Natural killer cell (primary cell): ENCODE measurements around the gene OR6N1. TPM values are rescaled to one million over a fixed set of nuclear protein-coding genes. Genes with fewer than 3 reads are reported as not detected.

Experiments
- ATAC-seq, 3 donors: fragments of 150-1000 bp in 2 of 3; fragments of 200-7000 bp in 1 of 3; cut with Tn5 transposase; 1 replicate in 1 of 3; 2 replicates in 2 of 3; pipeline ENCODE4 v1.10.0; 2021; ENCODE audit warnings: mild to moderate bottlenecking in 2 of 3, moderate library complexity in 2 of 3
- DNase-seq, 2 donors: peaks; one replicate each; pipeline versions ENCODE4 v3.0.0 to v3.0.0-alpha.2; 2013 to 2021; ENCODE audit warnings: mixed read lengths in 1 of 2
- H3K27ac ChIP-seq: one replicate; pipeline ENCODE4 v1.5.1; 2013; ENCODE audit warnings: mild to moderate bottlenecking, low read length
- H3K27me3 ChIP-seq: one replicate; pipeline ENCODE4 v1.6.1; 2013; ENCODE audit warnings: low read length; ENCODE audit not compliant: control insufficient read depth, insufficient read depth
- H3K36me3 ChIP-seq: one replicate; pipeline ENCODE4 v1.6.1; 2013; ENCODE audit warnings: low read length; ENCODE audit not compliant: control insufficient read depth, insufficient read depth
- H3K4me1 ChIP-seq: one replicate; pipeline ENCODE4 v1.6.1; 2013; ENCODE audit warnings: low read length; ENCODE audit not compliant: control insufficient read depth, insufficient read depth
- H3K4me3 ChIP-seq: one replicate; pipeline ENCODE4 v1.5.1; 2013; ENCODE audit warnings: low read length
- H3K9me3 ChIP-seq: one replicate; pipeline ENCODE4 v1.6.1; 2013; ENCODE audit warnings: low read length; ENCODE audit not compliant: control insufficient read depth, insufficient read depth
- H3K27ac Mint-ChIP-seq, 2 donors: one replicate each; pipeline ENCODE4 v1.8.0; 2022; ENCODE audit warnings: mild to moderate bottlenecking in 2 of 2, mixed read lengths in 2 of 2, moderate library complexity in 1 of 2
- H3K27me3 Mint-ChIP-seq, 2 donors: one replicate each; pipeline ENCODE4 v1.8.0; 2022; ENCODE audit warnings: low read depth in 2 of 2, mixed read lengths in 2 of 2
- H3K36me3 Mint-ChIP-seq: one replicate; pipeline ENCODE4 v1.8.0; 2022; ENCODE audit warnings: mixed read lengths
- H3K4me1 Mint-ChIP-seq, 2 donors: one replicate each; pipeline ENCODE4 v1.8.0; 2022; ENCODE audit warnings: mixed read lengths in 2 of 2
- H3K4me3 Mint-ChIP-seq: one replicate; pipeline ENCODE4 v1.8.0; 2022; ENCODE audit warnings: mild to moderate bottlenecking, moderate library complexity, mixed read lengths
- H3K9me3 Mint-ChIP-seq, 2 donors: one replicate each; pipeline ENCODE4 v1.8.0; 2022; ENCODE audit warnings: mixed read lengths in 2 of 2
- CTCF ChIP-seq: fragments of 200-600 bp; IDR thresholded peaks from one replicate; pipeline ENCODE4 v1.8.0; 2022; ENCODE audit warnings: antibody characterized with exemption
- WGBS: methylation state at CpG from one replicate; pipeline ENCODE4 v1.1.7; 2013; ENCODE audit warnings: missing lambda C conversion rate; ENCODE audit not compliant: insufficient coverage; 5-methylcytosine and 5-hydroxymethylcytosine counted together
- intact Hi-C: fragments of 100-400 bp; cut with micrococcal nuclease; formaldehyde crosslinking; loops from one replicate; pipeline ENCODE4 v1.14.2; 2022
- total RNA-seq, 4 donors: library from RNA; stranded (reverse); fragments of 120-200 nt in 1 of 4; gene quantifications; one replicate each; pipeline versions ENCODE4 v1.2.3 to v1.2.4, GENCODE V29; 2013 to 2022

Gene OR6N1
- total RNA-seq, 3 donors from 2014 or later (not counting 1 experiment from before 2014, with no cell fraction given): 4.0 TPM; not detected in 2

DNA sequence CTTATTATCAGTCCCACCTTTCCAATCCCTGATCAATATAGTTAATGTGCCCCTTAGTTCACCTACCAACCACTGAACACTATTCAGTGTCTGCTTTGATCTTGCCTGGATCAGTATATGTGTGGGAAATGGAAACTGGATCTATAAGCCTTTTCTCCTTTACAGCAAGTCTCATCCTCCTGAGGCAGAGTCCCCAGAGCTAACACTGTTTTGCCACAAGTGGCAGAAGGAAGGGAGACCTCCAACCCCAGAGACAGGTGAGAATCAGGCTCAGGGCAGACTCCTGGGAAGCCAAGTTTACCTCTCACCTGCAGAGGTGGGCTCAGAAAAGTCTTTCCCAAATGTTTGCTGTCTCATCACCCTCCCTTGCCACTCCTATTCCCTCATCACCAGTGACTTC, 9.1 kb upstream of the OR6N1 start, which contains the start of gene OR6N2:
Gene OR6N2, minus strand, starts transcription at position 101 of the 400 bp plus-strand sequence. CDS start 3,569 bp downstream, outside the sequence.
- intact Hi-C loops: no loop called here
- no peak for ATAC-seq
- Histone ChIP-seq H3K4me3 (no peak within 1 kb of the TSS), H3K9me3 (no peaks in the 10 kb centered on the region), H3K27ac (no peak within 1 kb of the TSS), H3K4me1 (peaks cover 6% of the 10 kb centered on the region), H3K27me3 (no peaks in the 10 kb centered on the region), H3K36me3 (no peaks in the 10 kb centered on the region)
- no peaks in the 10 kb centered on the region for H3K36me3 Mint-ChIP-seq
- H3K4me1 Mint-ChIP-seq: peaks cover 15 to 16% of the 10 kb centered on the region in 2 donors
- peaks cover 6 to 15% of the 10 kb centered on the region in 2 donors for H3K27me3 Mint-ChIP-seq
- H3K4me3 Mint-ChIP-seq: no peak within 1 kb of the TSS
- DNase-seq: no peak
- H3K9me3 Mint-ChIP-seq: peaks cover 0 to 2% of the 10 kb centered on the region in 2 donors
- no peak for TF ChIP-seq CTCF
- H3K27ac Mint-ChIP-seq: no peak within 1 kb of the TSS

- no peaks in the 10 kb centered on the region for H3K36me3 Mint-ChIP-seq
- H3K4me3 ChIP-seq: no peak within 1 kb of the TSS
- no peak within 1 kb of the TSS for H3K4me3 Mint-ChIP-seq
- no CpG with 5 or more reads among the region's 2 CpGs for WGBS
- H3K4me1 ChIP-seq: no peaks in the 10 kb centered on the region
- no peaks in the 10 kb centered on the region for H3K36me3 ChIP-seq
- H3K27me3 Mint-ChIP-seq: peaks cover 10 to 42% of the 10 kb centered on the region in 2 donors
- no peak within 1 kb of the TSS for H3K27ac ChIP-seq
- H3K27me3 ChIP-seq: no peaks in the 10 kb centered on the region
- DNase-seq (no peak), ATAC-seq (no peak)
- H3K9me3 Mint-ChIP-seq: peaks cover 0 to 3% of the 10 kb centered on the region in 2 donors
- no peaks in the 10 kb centered on the region for H3K9me3 ChIP-seq
- H3K4me1 Mint-ChIP-seq: peaks cover 0 to 3% of the 10 kb centered on the region in 2 donors
- intact Hi-C loops: no loop called here
- TF ChIP-seq CTCF: no peak
- no peak within 1 kb of the TSS for H3K27ac Mint-ChIP-seq
Measured at GRCh38 chr1:158754420-158754819, 17.6 kb downstream of the OR6N1 start, which contains the start of gene OR6K6. Gene OR6K6 (plus strand): TSS chr1:158754720. CDS start chr1:158754888, 168 bp downstream.

- H3K9me3 ChIP-seq: no peaks in the 10 kb centered on the region
- H3K36me3 ChIP-seq: no peaks in the 10 kb centered on the region
- no peaks in the 10 kb centered on the region for H3K9me3 Mint-ChIP-seq
- ATAC-seq: no peak
- no peak overlapping the region for H3K27ac ChIP-seq
- WGBS: 89% methylated on average over 9 of the region's 9 CpGs
- H3K27ac Mint-ChIP-seq: no peak overlapping the region
- H3K27me3 ChIP-seq: no peaks in the 10 kb centered on the region
- no peaks in the 10 kb centered on the region for H3K4me1 ChIP-seq
- peaks cover 7 to 42% of the 10 kb centered on the region in 2 donors for H3K27me3 Mint-ChIP-seq
- no peak for TF ChIP-seq CTCF
- no peak overlapping the region for H3K4me3 Mint-ChIP-seq
- no peaks in the 10 kb centered on the region for H3K36me3 Mint-ChIP-seq
- intact Hi-C loops: no loop called here
- H3K4me1 Mint-ChIP-seq: no peaks in the 10 kb centered on the region
- no peak for DNase-seq
- H3K4me3 ChIP-seq: no peak overlapping the region
Measured at GRCh38 chr1:158752155-158752712, 19.8 kb downstream of the OR6N1 start.

DNA sequence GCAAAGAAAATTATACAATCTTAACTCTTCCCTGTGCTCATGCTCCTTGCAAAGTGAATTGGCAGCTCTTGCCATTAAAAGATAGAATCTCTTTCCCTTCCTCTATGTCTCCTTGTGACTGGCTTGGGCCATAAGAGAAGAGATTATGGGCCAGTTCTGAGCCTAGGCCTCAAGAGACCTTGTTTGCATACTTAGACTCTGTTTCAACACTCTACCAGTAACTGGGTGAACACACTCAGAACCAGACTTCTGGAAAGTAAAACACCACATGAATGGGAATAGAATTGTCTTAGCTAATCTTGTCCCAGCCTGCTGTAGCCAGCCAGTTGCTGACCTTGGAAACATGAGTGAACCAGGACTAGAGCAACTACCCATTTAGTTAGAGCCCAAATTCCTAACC, 36.1 kb downstream of the OR6N1 start:
- H3K4me1 ChIP-seq: no peaks in the 10 kb centered on the region
- Mint-ChIP-seq H3K4me1 (no peaks in the 10 kb centered on the region), H3K27me3 (peaks cover 20% of the 10 kb centered on the region in 2 donors), H3K9me3 (no peaks in the 10 kb centered on the region), H3K36me3 (no peaks in the 10 kb centered on the region), H3K4me3 (no peak overlapping the region), H3K27ac (no peak overlapping the region)
- H3K4me3 ChIP-seq: no peak overlapping the region
- H3K27ac ChIP-seq: no peak overlapping the region
- no peaks in the 10 kb centered on the region for H3K9me3 ChIP-seq
- ATAC-seq (no peak), DNase-seq (no peak)
- no peak for TF ChIP-seq CTCF
- H3K27me3 ChIP-seq: no peaks in the 10 kb centered on the region
- no peaks in the 10 kb centered on the region for H3K36me3 ChIP-seq
- intact Hi-C loops: no loop called here
